ENCODE measurements around the gene BEGAIN. TPM values are rescaled to one million over a fixed set of nuclear protein-coding genes. Genes with fewer than 3 reads are reported as not detected.

BEGAIN gene
- total and polyA plus RNA-seq, 2 donors (not counting 1 experiment from before 2014, with no cell fraction given), result under 0.01 to 0.17 TPM

DNA sequence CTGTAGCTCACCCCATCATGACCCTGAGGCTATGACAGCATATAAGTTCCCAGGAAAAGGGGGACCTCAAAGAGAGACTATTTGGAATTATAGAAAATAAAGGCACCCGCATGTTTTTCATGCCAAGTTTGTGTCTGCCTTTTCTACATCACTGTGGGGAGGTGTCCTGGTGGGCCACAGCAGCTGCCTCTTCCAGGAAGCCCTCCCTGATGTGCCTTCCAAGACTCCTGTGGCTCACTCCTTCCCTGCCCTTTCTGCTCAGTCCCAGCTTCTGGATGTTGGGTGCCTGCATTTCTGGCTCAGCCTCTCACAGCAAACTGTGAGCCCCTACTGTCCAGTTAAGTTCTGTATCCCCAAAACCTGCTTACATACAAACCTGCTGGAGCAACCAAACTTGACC lies 36.3 kb upstream of the BEGAIN start:
- TF ChIP-seq, protein P1, sequence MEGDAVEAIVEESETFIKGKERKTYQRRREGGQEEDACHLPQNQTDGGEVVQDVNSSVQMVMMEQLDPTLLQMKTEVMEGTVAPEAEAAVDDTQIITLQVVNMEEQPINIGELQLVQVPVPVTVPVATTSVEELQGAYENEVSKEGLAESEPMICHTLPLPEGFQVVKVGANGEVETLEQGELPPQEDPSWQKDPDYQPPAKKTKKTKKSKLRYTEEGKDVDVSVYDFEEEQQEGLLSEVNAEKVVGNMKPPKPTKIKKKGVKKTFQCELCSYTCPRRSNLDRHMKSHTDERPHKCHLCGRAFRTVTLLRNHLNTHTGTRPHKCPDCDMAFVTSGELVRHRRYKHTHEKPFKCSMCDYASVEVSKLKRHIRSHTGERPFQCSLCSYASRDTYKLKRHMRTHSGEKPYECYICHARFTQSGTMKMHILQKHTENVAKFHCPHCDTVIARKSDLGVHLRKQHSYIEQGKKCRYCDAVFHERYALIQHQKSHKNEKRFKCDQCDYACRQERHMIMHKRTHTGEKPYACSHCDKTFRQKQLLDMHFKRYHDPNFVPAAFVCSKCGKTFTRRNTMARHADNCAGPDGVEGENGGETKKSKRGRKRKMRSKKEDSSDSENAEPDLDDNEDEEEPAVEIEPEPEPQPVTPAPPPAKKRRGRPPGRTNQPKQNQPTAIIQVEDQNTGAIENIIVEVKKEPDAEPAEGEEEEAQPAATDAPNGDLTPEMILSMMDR (conservative IDR thresholded peaks at IDR 0.05 in 1 of 2, IDR thresholded peaks at IDR 0.05 in 1 of 2; ENCODE audit: low read depth in 1 of 2, low read length in 2 of 2), result no peak
- Histone ChIP-seq H3K4me3 (replicated peaks in 1 of 4; ENCODE audit: control extremely low read depth in 1 of 4, insufficient read depth in 1 of 4, low read depth in 3 of 4, low read length in 4 of 4) (no peak overlapping the region), H3K27ac (ENCODE audit: insufficient read depth, low read length) (no peak overlapping the region), H4K20me1 (ENCODE audit: control insufficient read depth, extremely low read depth, insufficient read depth, low read length) (no peaks in the 10 kb centered on the region), H3K36me3 (ENCODE audit: control insufficient read depth, insufficient read depth, low read length) (no peaks in the 10 kb centered on the region), H3K9ac (ENCODE audit: insufficient read depth, low read length) (no peak overlapping the region), H3K4me1 (ENCODE audit: control insufficient read depth, extremely low read depth, insufficient read depth, low read length) (no peaks in the 10 kb centered on the region), H2AFZ (ENCODE audit: low read length) (no peak overlapping the region), H3K4me2 (ENCODE audit: extremely low read depth, insufficient read depth, low read length) (no peak overlapping the region), H3K27me3 (ENCODE audit: control insufficient read depth, insufficient read depth, low read length) (no peaks in the 10 kb centered on the region), H3K9me3 (ENCODE audit: control insufficient read depth, insufficient read depth, low read depth, low read length) (no peaks in the 10 kb centered on the region), H3K79me2 (ENCODE audit: control insufficient read depth, insufficient read depth, low read length) (no peaks in the 10 kb centered on the region)
- DNase-seq (ENCODE audit: low read depth in 2 of 2), result no peak

DNA sequence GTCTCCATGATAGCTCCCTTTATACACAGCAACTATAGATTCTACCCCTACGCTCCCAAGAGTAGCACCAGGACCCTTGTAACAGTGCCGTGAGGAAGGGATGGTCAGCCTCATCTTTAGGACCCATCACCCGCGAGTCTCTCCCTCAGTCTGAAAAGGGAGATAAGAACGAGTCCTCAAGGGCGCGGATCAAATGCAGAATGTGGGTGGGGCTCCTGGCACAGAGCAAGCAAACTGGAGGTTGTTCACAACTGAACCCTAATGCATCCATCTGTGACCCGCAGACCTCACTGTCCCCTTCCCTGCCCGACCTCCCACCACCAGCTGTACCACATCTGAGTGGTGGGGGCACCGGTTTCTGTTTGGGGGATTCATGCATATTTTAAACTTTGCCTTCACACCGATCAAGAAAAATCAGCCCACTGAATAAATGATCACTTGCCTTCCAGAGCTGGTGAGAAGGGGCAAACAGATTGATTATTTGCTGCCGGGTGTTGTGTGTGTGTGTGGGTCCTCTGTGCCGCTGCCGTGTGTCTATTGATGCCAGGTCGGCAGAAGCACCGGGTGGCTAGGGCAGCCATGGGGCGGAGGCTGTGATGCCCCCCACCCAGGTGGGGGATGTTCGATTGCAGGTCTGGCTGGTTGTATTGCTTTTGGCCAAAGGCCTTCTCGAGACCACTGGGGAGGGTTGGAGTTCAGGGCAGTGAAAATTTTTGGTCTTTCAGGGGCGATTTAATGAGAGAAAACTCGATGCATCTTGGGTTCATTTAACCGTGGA lies 35.7 kb upstream of the BEGAIN start:
- Histone ChIP-seq H3K9me3 (ENCODE audit: control insufficient read depth, insufficient read depth, low read depth, low read length) (no peaks in the 10 kb centered on the region), H3K27ac (ENCODE audit: insufficient read depth, low read length) (no peak overlapping the region), H2AFZ (ENCODE audit: low read length) (no peak overlapping the region), H4K20me1 (ENCODE audit: control insufficient read depth, extremely low read depth, insufficient read depth, low read length) (no peaks in the 10 kb centered on the region), H3K9ac (ENCODE audit: insufficient read depth, low read length) (no peak overlapping the region), H3K4me3 (replicated peaks in 1 of 4; ENCODE audit: control extremely low read depth in 1 of 4, insufficient read depth in 1 of 4, low read depth in 3 of 4, low read length in 4 of 4) (no peak overlapping the region), H3K4me1 (ENCODE audit: control insufficient read depth, extremely low read depth, insufficient read depth, low read length) (no peaks in the 10 kb centered on the region), H3K27me3 (ENCODE audit: control insufficient read depth, insufficient read depth, low read length) (no peaks in the 10 kb centered on the region), H3K79me2 (ENCODE audit: control insufficient read depth, insufficient read depth, low read length) (no peaks in the 10 kb centered on the region), H3K4me2 (ENCODE audit: extremely low read depth, insufficient read depth, low read length) (no peak overlapping the region), H3K36me3 (ENCODE audit: control insufficient read depth, insufficient read depth, low read length) (no peaks in the 10 kb centered on the region)
- TF ChIP-seq, protein P1 (conservative IDR thresholded peaks at IDR 0.05 in 1 of 2, IDR thresholded peaks at IDR 0.05 in 1 of 2; ENCODE audit: low read depth in 1 of 2, low read length in 2 of 2), result no peak
- no peak for TF ChIP-seq EZH2 (IDR thresholded peaks at IDR 0.05; ENCODE audit: low read length, missing control alignments)
- DNase-seq (ENCODE audit: low read depth in 2 of 2), result no peak

DNA sequence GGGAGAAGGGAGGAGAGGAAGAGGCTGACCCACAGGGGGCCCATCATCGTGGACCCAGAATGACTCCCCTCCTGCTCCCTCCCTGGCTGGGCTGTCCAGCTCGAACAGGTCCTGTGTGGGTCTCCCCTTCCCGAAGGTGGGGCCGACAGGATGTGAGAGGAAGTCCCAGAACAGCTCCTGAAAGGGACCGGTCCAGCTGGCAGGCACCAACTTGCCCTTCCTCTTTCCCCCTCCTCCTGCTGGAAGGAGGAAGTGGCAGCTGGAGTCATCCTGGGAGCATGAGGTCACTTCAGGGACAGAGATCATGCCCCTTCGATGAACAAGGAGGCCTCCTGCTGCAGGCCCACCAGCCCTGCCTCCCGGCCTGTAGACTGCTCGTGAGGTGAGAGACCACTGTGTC lies 35.0 kb upstream of the BEGAIN start:
- DNase-seq (ENCODE audit: low read depth in 2 of 2), result no peak
- Histone ChIP-seq H2AFZ (ENCODE audit: low read length) (no peak overlapping the region), H3K27ac (ENCODE audit: insufficient read depth, low read length) (no peak overlapping the region), H3K4me1 (ENCODE audit: control insufficient read depth, extremely low read depth, insufficient read depth, low read length) (no peaks in the 10 kb centered on the region), H3K9ac (ENCODE audit: insufficient read depth, low read length) (no peak overlapping the region), H4K20me1 (ENCODE audit: control insufficient read depth, extremely low read depth, insufficient read depth, low read length) (no peaks in the 10 kb centered on the region), H3K27me3 (ENCODE audit: control insufficient read depth, insufficient read depth, low read length) (no peaks in the 10 kb centered on the region), H3K9me3 (ENCODE audit: control insufficient read depth, insufficient read depth, low read depth, low read length) (no peaks in the 10 kb centered on the region), H3K79me2 (ENCODE audit: control insufficient read depth, insufficient read depth, low read length) (no peaks in the 10 kb centered on the region), H3K4me3 (replicated peaks in 1 of 4; ENCODE audit: control extremely low read depth in 1 of 4, insufficient read depth in 1 of 4, low read depth in 3 of 4, low read length in 4 of 4) (no peak overlapping the region), H3K36me3 (ENCODE audit: control insufficient read depth, insufficient read depth, low read length) (no peaks in the 10 kb centered on the region), H3K4me2 (ENCODE audit: extremely low read depth, insufficient read depth, low read length) (no peak overlapping the region)
- TF ChIP-seq EZH2 (IDR thresholded peaks at IDR 0.05; ENCODE audit: low read length, missing control alignments), result no peak
- TF ChIP-seq, protein P1 (conservative IDR thresholded peaks at IDR 0.05 in 1 of 2, IDR thresholded peaks at IDR 0.05 in 1 of 2; ENCODE audit: low read depth in 1 of 2, low read length in 2 of 2), result no peak
